SK-N-SH (cell line): ENCODE data around the gene EML5. TPM values are rescaled to one million over a fixed set of nuclear protein-coding genes. Genes with fewer than 3 reads are reported as not detected.

Experiments used
- CTCF ChIA-PET: fragments of 300-600, 350-600 bp; formaldehyde crosslinking; extraction: SDS; loops from one replicate; lab custom pipeline; 2021; lab: Yijun Ruan, JAX
- POLR2A ChIA-PET: fragments of 350-600 bp; sonication (Branson Sonifier 250); formaldehyde crosslinking; extraction: SDS; loops from one replicate; lab custom pipeline; 2020; ENCODE audit warnings: antibody characterized with exemption, inconsistent platforms; lab: Yijun Ruan, JAX
- DNase-seq: peaks from one replicate; pipeline ENCODE4 v3.0.0; 2012
- H2AFZ ChIP-seq: fragments of 200-600 bp; sonication (generic); 2 replicates; pipeline ENCODE4 v1.8.1; 2016; ENCODE audit warnings: antibody characterized with exemption, mild to moderate bottlenecking, low read depth
- H3F3A ChIP-seq: fragments of 200-600 bp; sonication (generic); replicated peaks from 2 replicates; pipeline ENCODE3; 2016; ENCODE audit warnings: antibody characterized with exemption, mild to moderate bottlenecking; ENCODE audit not compliant: insufficient read depth
- H3K27ac ChIP-seq, 2 experiments: fragments of 200-500 bp in 1 of 2; fragments of 200-600 bp in 1 of 2; sonication (Bioruptor generic) in 1 of 2; sonication (generic), shearing (Covaris generic) in 1 of 2; 2 replicates each; pipeline versions ENCODE4 v1.5.1 to v1.6.1; 2014 to 2016; ENCODE audit warnings: low read depth in 2 of 2, inconsistent platforms in 1 of 2, low read length in 1 of 2, mild to moderate bottlenecking in 1 of 2, mixed read lengths in 1 of 2
- H3K27me3 ChIP-seq: fragments of 200-600 bp; sonication (generic), shearing (Covaris generic); 2 replicates; pipeline ENCODE4 v1.6.1; 2016; ENCODE audit warnings: mixed run types; ENCODE audit not compliant: insufficient read depth
- H3K36me3 ChIP-seq, 2 experiments: fragments of 200-500 bp in 1 of 2; fragments of 200-600 bp in 1 of 2; sonication (Bioruptor generic) in 1 of 2; sonication (generic) in 1 of 2; replicated peaks in 1 of 2; 2 replicates each; pipeline versions ENCODE3 to v1.5.1; 2014 to 2016; ENCODE audit warnings: low read length in 1 of 2, mild to moderate bottlenecking in 1 of 2; ENCODE audit not compliant: insufficient read depth in 2 of 2, control insufficient read depth in 1 of 2
- H3K4me1 ChIP-seq, 2 experiments: fragments of 200-500 bp in 1 of 2; fragments of 200-600 bp in 1 of 2; sonication (Bioruptor generic) in 1 of 2; sonication (generic), shearing (Covaris generic) in 1 of 2; 2 replicates each; pipeline versions ENCODE4 v1.5.1 to v1.6.1; 2014 to 2016; ENCODE audit warnings: low read depth in 1 of 2, low read length in 1 of 2, mixed run types in 1 of 2; ENCODE audit not compliant: insufficient read depth in 2 of 2, control insufficient read depth in 1 of 2
- H3K4me2 ChIP-seq: fragments of 200-600 bp; sonication (generic), shearing (Covaris generic); 2 replicates; pipeline ENCODE4 v1.6.1; 2017; ENCODE audit warnings: mixed run types
- H3K4me3 ChIP-seq, 2 experiments: fragments of 200-500 bp in 1 of 2; fragments of 200-600 bp in 1 of 2; sonication (Bioruptor generic) in 1 of 2; sonication (generic), shearing (Covaris generic) in 1 of 2; 2 replicates each; pipeline versions ENCODE4 v1.5.1 to v1.8.1; 2014 to 2016; ENCODE audit warnings: low read depth in 2 of 2, inconsistent platforms in 1 of 2, low read length in 1 of 2, mild to moderate bottlenecking in 1 of 2, mixed read lengths in 1 of 2, moderate library complexity in 1 of 2
- H3K79me2 ChIP-seq: fragments of 200-600 bp; sonication (generic); 2 replicates; pipeline ENCODE4 v1.8.1; 2017; ENCODE audit warnings: mild to moderate bottlenecking; ENCODE audit not compliant: insufficient read depth
- H3K9ac ChIP-seq: fragments of 200-600 bp; sonication (generic); 2 replicates; pipeline ENCODE4 v1.6.1; 2017; ENCODE audit warnings: mixed run types
- H3K9me2 ChIP-seq: fragments of 200-600 bp; sonication (generic); 2 replicates; pipeline ENCODE4 v1.6.1; 2017; ENCODE audit warnings: mixed run types
- H3K9me3 ChIP-seq: fragments of 200-600 bp; sonication (generic); 2 replicates; pipeline ENCODE4 v1.6.1; 2017; ENCODE audit warnings: mixed run types, mild to moderate bottlenecking, moderate library complexity
- H4K20me1 ChIP-seq: fragments of 200-600 bp; sonication (generic); 2 replicates; pipeline ENCODE4 v1.6.1; 2017; ENCODE audit warnings: mild to moderate bottlenecking, mixed run types; ENCODE audit not compliant: insufficient read depth
- EP300 ChIP-seq, 2 experiments: IDR thresholded peaks; 2 replicates each; pipeline versions ENCODE4 v1.4.0 to v1.6.1; 2012; ENCODE audit warnings: borderline replicate concordance in 1 of 2, low read depth in 1 of 2, low read length in 1 of 2
- EZH2phosphoT487 ChIP-seq: fragments of 200-600 bp; sonication (generic); IDR thresholded peaks from 2 replicates; pipeline ENCODE4 v1.6.1; 2017; ENCODE audit warnings: low read depth, mixed run types, mild to moderate bottlenecking, antibody characterized with exemption, moderate library complexity, borderline replicate concordance
- FOXJ3 ChIP-seq: sonication (generic); formaldehyde crosslinking; IDR thresholded peaks from 2 replicates; pipeline ENCODE4 v1.5.1; 2020; ENCODE audit warnings: mild to moderate bottlenecking, missing genetic modification reagents
- FOXM1 ChIP-seq: IDR thresholded peaks from 2 replicates; pipeline ENCODE4 v1.4.0; 2012; ENCODE audit warnings: low read depth, mild to moderate bottlenecking
- JUND ChIP-seq: IDR thresholded peaks from 2 replicates; pipeline ENCODE4 v1.4.0; 2012
- MXI1 ChIP-seq: IDR thresholded peaks from 2 replicates; pipeline ENCODE4 v1.6.1; 2012; ENCODE audit warnings: mild to moderate bottlenecking, low read depth, low read length, improper control_type of control experiment
- NRF1 ChIP-seq: IDR thresholded peaks from 2 replicates; pipeline ENCODE4 v1.6.1; 2012; ENCODE audit warnings: low read depth, mild to moderate bottlenecking, low read length
- POLR2AphosphoS5 ChIP-seq: IDR thresholded peaks from 2 replicates; pipeline ENCODE4 v1.6.1; 2012; ENCODE audit warnings: low read depth, low read length
- RAD21 ChIP-seq: IDR thresholded peaks from 2 replicates; pipeline ENCODE4 v1.6.1; 2012; ENCODE audit warnings: mild to moderate bottlenecking, low read length
- RCOR1 ChIP-seq: fragments of 150-350 bp; IDR thresholded peaks from 2 replicates; pipeline ENCODE4 v1.6.1; 2017; ENCODE audit warnings: antibody characterized with exemption, low read length
- RXRA ChIP-seq: IDR thresholded peaks from 2 replicates; pipeline ENCODE4 v1.4.0; 2012; ENCODE audit warnings: low read depth, mild to moderate bottlenecking, borderline replicate concordance
- SMC3 ChIP-seq: IDR thresholded peaks from 2 replicates; pipeline ENCODE4 v1.6.1; 2012; ENCODE audit warnings: low read depth, low read length, improper control_type of control experiment
- TAF1 ChIP-seq: IDR thresholded peaks from 2 replicates; pipeline ENCODE4 v1.6.1; 2012; ENCODE audit warnings: low read depth, mild to moderate bottlenecking, low read length, moderate library complexity, borderline replicate concordance
- TEAD4 ChIP-seq: IDR thresholded peaks from 2 replicates; pipeline ENCODE4 v1.4.0; 2012; ENCODE audit warnings: mild to moderate bottlenecking, borderline replicate concordance; ENCODE audit not compliant: insufficient read depth
- ZBTB33 ChIP-seq: IDR thresholded peaks from 2 replicates; pipeline ENCODE4 v1.4.0; 2012; ENCODE audit warnings: low read depth, borderline replicate concordance
- WGBS: methylation state at CpG from one replicate; pipeline ENCODE4 v1.1.6; 2017; ENCODE audit warnings: low lambda C conversion rate; 5-methylcytosine and 5-hydroxymethylcytosine counted together
- polyA plus RNA-seq, 3 experiments: library from polyadenylated mRNA; depleted of rRNA; stranded (reverse); fragments of >200 nt; gene quantifications; 2 replicates each; pipeline ENCODE4 v1.2.3, GENCODE V29; 2012
- TF ChIP-seq, protein P1 (sequence below): IDR thresholded peaks from 2 replicates; pipeline ENCODE4 v1.4.0; 2012; ENCODE audit warnings: low read depth, borderline replicate concordance
- TF ChIP-seq, protein P2 (sequence below): fragments of 200-600 bp; sonication (generic); IDR thresholded peaks from 2 replicates; pipeline ENCODE4 v1.6.1; 2017; ENCODE audit warnings: antibody characterized with exemption, mild to moderate bottlenecking, moderate library complexity
- TF ChIP-seq, protein P3 (sequence below): fragments of 150-350 bp; IDR thresholded peaks from 2 replicates; pipeline ENCODE4 v1.6.1; 2016; ENCODE audit warnings: mild to moderate bottlenecking, low read depth, low read length
- TF ChIP-seq, protein P4 (sequence below): IDR thresholded peaks from 2 replicates; pipeline ENCODE4 v1.6.1; 2012; ENCODE audit warnings: mild to moderate bottlenecking, low read depth, low read length, moderate library complexity

EML5 gene
- polyA plus RNA-seq, 1 of the 3 experiments (the other 2 are of a cell fraction): 0.23 TPM

GRCh38 chr14:88660056-88660455 is 132.7 kb downstream of the EML5 start:
- Histone ChIP-seq H4K20me1 (no peaks in the 10 kb centered on the region), H3K9ac (no peak overlapping the region), H3K27ac (no peak overlapping the region), H2AFZ (no peak overlapping the region), H3K9me2 (no peaks in the 10 kb centered on the region), H3K9me3 (no peaks in the 10 kb centered on the region), H3K4me1 (no peaks in the 10 kb centered on the region), H3K79me2 (no peaks in the 10 kb centered on the region), H3K36me3 (peaks cover 0 to 12% of the 10 kb centered on the region in 2 experiments), H3K4me2 (no peak overlapping the region), H3K27me3 (no peaks in the 10 kb centered on the region), H3K4me3 (no peak overlapping the region), H3F3A (no peaks in the 10 kb centered on the region)
- TF ChIP-seq NRF1 (no peak), MXI1 (no peak), FOXM1 (no peak)
- TF ChIP-seq, protein P1, sequence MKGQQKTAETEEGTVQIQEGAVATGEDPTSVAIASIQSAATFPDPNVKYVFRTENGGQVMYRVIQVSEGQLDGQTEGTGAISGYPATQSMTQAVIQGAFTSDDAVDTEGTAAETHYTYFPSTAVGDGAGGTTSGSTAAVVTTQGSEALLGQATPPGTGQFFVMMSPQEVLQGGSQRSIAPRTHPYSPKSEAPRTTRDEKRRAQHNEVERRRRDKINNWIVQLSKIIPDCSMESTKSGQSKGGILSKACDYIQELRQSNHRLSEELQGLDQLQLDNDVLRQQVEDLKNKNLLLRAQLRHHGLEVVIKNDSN: no peak
- TF ChIP-seq, protein P2, sequence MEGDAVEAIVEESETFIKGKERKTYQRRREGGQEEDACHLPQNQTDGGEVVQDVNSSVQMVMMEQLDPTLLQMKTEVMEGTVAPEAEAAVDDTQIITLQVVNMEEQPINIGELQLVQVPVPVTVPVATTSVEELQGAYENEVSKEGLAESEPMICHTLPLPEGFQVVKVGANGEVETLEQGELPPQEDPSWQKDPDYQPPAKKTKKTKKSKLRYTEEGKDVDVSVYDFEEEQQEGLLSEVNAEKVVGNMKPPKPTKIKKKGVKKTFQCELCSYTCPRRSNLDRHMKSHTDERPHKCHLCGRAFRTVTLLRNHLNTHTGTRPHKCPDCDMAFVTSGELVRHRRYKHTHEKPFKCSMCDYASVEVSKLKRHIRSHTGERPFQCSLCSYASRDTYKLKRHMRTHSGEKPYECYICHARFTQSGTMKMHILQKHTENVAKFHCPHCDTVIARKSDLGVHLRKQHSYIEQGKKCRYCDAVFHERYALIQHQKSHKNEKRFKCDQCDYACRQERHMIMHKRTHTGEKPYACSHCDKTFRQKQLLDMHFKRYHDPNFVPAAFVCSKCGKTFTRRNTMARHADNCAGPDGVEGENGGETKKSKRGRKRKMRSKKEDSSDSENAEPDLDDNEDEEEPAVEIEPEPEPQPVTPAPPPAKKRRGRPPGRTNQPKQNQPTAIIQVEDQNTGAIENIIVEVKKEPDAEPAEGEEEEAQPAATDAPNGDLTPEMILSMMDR: no peak
- ChIA-PET CTCF (no interaction called here), POLR2A (no interaction called here)
- 65% methylated on average over 5 of the region's 5 CpGs for WGBS
- DNase-seq: no peak

- 17% methylated on average over 1 of the region's 1 CpG for WGBS
- CTCF ChIA-PET: no interaction called here
- H3K9me2 ChIP-seq: no peaks in the 10 kb centered on the region
- TF ChIP-seq FOXM1: no peak
- TF ChIP-seq RXRA: no peak
- no peak for TF ChIP-seq EP300 (IDR thresholded peaks at IDR 0.05; ENCODE audit: borderline replicate concordance in 1 of 2, low read depth in 1 of 2, low read length in 1 of 2)
- TF ChIP-seq RCOR1: no peak
- no peak for TF ChIP-seq EZH2phosphoT487
- TF ChIP-seq NRF1: no peak
- TF ChIP-seq, protein P3, sequence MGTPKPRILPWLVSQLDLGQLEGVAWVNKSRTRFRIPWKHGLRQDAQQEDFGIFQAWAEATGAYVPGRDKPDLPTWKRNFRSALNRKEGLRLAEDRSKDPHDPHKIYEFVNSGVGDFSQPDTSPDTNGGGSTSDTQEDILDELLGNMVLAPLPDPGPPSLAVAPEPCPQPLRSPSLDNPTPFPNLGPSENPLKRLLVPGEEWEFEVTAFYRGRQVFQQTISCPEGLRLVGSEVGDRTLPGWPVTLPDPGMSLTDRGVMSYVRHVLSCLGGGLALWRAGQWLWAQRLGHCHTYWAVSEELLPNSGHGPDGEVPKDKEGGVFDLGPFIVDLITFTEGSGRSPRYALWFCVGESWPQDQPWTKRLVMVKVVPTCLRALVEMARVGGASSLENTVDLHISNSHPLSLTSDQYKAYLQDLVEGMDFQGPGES: no peak
- no peak for TF ChIP-seq SMC3
- TF ChIP-seq TEAD4: no peak
- TF ChIP-seq RAD21: no peak
- TF ChIP-seq, protein P4, sequence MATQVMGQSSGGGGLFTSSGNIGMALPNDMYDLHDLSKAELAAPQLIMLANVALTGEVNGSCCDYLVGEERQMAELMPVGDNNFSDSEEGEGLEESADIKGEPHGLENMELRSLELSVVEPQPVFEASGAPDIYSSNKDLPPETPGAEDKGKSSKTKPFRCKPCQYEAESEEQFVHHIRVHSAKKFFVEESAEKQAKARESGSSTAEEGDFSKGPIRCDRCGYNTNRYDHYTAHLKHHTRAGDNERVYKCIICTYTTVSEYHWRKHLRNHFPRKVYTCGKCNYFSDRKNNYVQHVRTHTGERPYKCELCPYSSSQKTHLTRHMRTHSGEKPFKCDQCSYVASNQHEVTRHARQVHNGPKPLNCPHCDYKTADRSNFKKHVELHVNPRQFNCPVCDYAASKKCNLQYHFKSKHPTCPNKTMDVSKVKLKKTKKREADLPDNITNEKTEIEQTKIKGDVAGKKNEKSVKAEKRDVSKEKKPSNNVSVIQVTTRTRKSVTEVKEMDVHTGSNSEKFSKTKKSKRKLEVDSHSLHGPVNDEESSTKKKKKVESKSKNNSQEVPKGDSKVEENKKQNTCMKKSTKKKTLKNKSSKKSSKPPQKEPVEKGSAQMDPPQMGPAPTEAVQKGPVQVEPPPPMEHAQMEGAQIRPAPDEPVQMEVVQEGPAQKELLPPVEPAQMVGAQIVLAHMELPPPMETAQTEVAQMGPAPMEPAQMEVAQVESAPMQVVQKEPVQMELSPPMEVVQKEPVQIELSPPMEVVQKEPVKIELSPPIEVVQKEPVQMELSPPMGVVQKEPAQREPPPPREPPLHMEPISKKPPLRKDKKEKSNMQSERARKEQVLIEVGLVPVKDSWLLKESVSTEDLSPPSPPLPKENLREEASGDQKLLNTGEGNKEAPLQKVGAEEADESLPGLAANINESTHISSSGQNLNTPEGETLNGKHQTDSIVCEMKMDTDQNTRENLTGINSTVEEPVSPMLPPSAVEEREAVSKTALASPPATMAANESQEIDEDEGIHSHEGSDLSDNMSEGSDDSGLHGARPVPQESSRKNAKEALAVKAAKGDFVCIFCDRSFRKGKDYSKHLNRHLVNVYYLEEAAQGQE: no peak
- no peak for TF ChIP-seq POLR2AphosphoS5
- no peak for TF ChIP-seq TAF1
- TF ChIP-seq FOXJ3 (CRISPR knock-in tag): no peak
- no peak for TF ChIP-seq ZBTB33
- TF ChIP-seq JUND: no peak
These were observed 153.5 kb downstream of the EML5 start for GRCh38 chr14:88639221-88639620.

More at GRCh38 chr14:88639221-88639620, 153.5 kb downstream of the EML5 start:
- no peak overlapping the region for H3K9ac ChIP-seq
- no peaks in the 10 kb centered on the region for H3F3A ChIP-seq
- no peak overlapping the region for H2AFZ ChIP-seq
- peaks cover 0 to 36% of the 10 kb centered on the region in 2 experiments for H3K36me3 ChIP-seq
- POLR2A ChIA-PET: no interaction called here
- no peaks in the 10 kb centered on the region for H3K4me1 ChIP-seq
- no peak overlapping the region for H3K4me3 ChIP-seq
- no peaks in the 10 kb centered on the region for H3K9me3 ChIP-seq
- no peaks in the 10 kb centered on the region for H3K79me2 ChIP-seq
- H3K27ac ChIP-seq: no peak overlapping the region
- no peaks in the 10 kb centered on the region for H3K27me3 ChIP-seq
- no peak for DNase-seq
- H3K4me2 ChIP-seq: no peak overlapping the region
- H4K20me1 ChIP-seq: no peaks in the 10 kb centered on the region
